ENCODE results near the gene RPS21. TPM values are rescaled to one million over a fixed set of nuclear protein-coding genes. Genes with fewer than 3 reads are reported as not detected.
"Not testable (repeated sequence)": the region's sequence is repeated elsewhere in the genome, so short reads cannot be mapped to it uniquely, and the experiment has no call there.

Gene RPS21
- total RNA-seq, 1 donor from 2014 or later: 1,089 TPM

GRCh38 chr20:62423326-62423706 lies 36.4 kb downstream of the RPS21 start:
- no peaks in the 10 kb centered on the region for H3K27me3 Mint-ChIP-seq (ENCODE audit: low read depth)
- TF ChIP-seq CTCF (IDR thresholded peaks at IDR 0.05; ENCODE audit: unreplicated experiment): no peak
- no peaks in the 10 kb centered on the region for H3K9me3 Mint-ChIP-seq
- no peak overlapping the region for H3K27ac Mint-ChIP-seq
- H3K36me3 Mint-ChIP-seq: no peaks in the 10 kb centered on the region
- H3K4me3 Mint-ChIP-seq: peak overlapping the region; percentile 20
- DNase-seq (ENCODE audit: low spot score in 2 of 2, unreplicated experiment in 2 of 2): no peak
- peaks cover 38% of the 10 kb centered on the region for H3K4me1 Mint-ChIP-seq

GRCh38 chr20:62424249-62425107 lies 37.6 kb downstream of the RPS21 start:
- Mint-ChIP-seq H3K27me3 (ENCODE audit: low read depth) (no peaks in the 10 kb centered on the region), H3K9me3 (no peaks in the 10 kb centered on the region), H3K4me3 (no peak overlapping the region), H3K36me3 (no peaks in the 10 kb centered on the region), H3K4me1 (peaks cover 50% of the 10 kb centered on the region), H3K27ac (no peak overlapping the region)
- no peak for DNase-seq (ENCODE audit: low spot score in 2 of 2, unreplicated experiment in 2 of 2)
- TF ChIP-seq CTCF (IDR thresholded peaks at IDR 0.05; ENCODE audit: unreplicated experiment): no peak

GRCh38 chr20:62425281-62426058 lies 38.6 kb downstream of the RPS21 start:
- DNase-seq (ENCODE audit: low spot score in 2 of 2, unreplicated experiment in 2 of 2): no peak
- Mint-ChIP-seq H3K27me3 (ENCODE audit: low read depth) (no peaks in the 10 kb centered on the region), H3K4me1 (peaks cover 52% of the 10 kb centered on the region), H3K36me3 (no peaks in the 10 kb centered on the region), H3K27ac (no peak overlapping the region), H3K9me3 (no peaks in the 10 kb centered on the region), H3K4me3 (no peak overlapping the region)
- TF ChIP-seq CTCF (IDR thresholded peaks at IDR 0.05; ENCODE audit: unreplicated experiment): no peak

- H3K27ac Mint-ChIP-seq, H3K36me3 Mint-ChIP-seq: not testable (repeated sequence)
Measured at GRCh38 chr20:62426059-62426348, 39.1 kb downstream of the RPS21 start.

GRCh38 chr20:62426699-62427131 lies 39.8 kb downstream of the RPS21 start:
- peak in 1 of 2 experiments; percentile 64 for DNase-seq (ENCODE audit: low spot score in 2 of 2, unreplicated experiment in 2 of 2)
- Mint-ChIP-seq H3K27ac (peak overlapping the region; percentile 88), H3K4me3 (peak overlapping the region; percentile 66), H3K27me3 (ENCODE audit: low read depth) (no peaks in the 10 kb centered on the region), H3K36me3 (no peaks in the 10 kb centered on the region), H3K4me1 (peaks cover 60% of the 10 kb centered on the region), H3K9me3 (no peaks in the 10 kb centered on the region)
- TF ChIP-seq CTCF (IDR thresholded peaks at IDR 0.05; ENCODE audit: unreplicated experiment): no peak

More at GRCh38 chr20:62426059-62426348, 39.1 kb downstream of the RPS21 start:
- not testable (repeated sequence) for DNase-seq (ENCODE audit: low spot score in 2 of 2, unreplicated experiment in 2 of 2); H3K27me3 Mint-ChIP-seq (ENCODE audit: low read depth); H3K9me3 Mint-ChIP-seq
- H3K4me3 Mint-ChIP-seq: peak overlapping the region; percentile 66
- H3K4me1 Mint-ChIP-seq: peaks cover 53% of the 10 kb centered on the region

All from mesothelial cell of epicardium (in vitro differentiated cells).